BE2C (cell line): ENCODE results near the gene TUBB2B.
A peak's percentile ranks its signal among the peaks of the same experiment; 100 is the strongest.

Experiments used
- DNase-seq: peaks from one replicate; pipeline ENCODE4 v3.0.0-alpha.2; 2020
- H3K27me3 ChIP-seq: fragments of 250-450 bp; sonication (Bioruptor Pico); 2 replicates; pipeline ENCODE4 v1.5.1; 2020; ENCODE audit warnings: mild to moderate bottlenecking
- H3K36me3 ChIP-seq: fragments of 250-450 bp; sonication (Bioruptor Pico); 2 replicates; pipeline ENCODE4 v1.5.1; 2020; ENCODE audit warnings: mild to moderate bottlenecking
- H3K4me1 ChIP-seq: fragments of 250-450 bp; sonication (Bioruptor Pico); 2 replicates; pipeline ENCODE4 v1.5.1; 2020
- H3K4me3 ChIP-seq: 2 replicates; pipeline ENCODE4 v1.5.1; 2011; ENCODE audit warnings: low read depth, low read length
- H3K9me3 ChIP-seq: fragments of 250-450 bp; sonication (Bioruptor Pico); 2 replicates; pipeline ENCODE4 v1.5.1; 2020
- CTCF ChIP-seq: IDR thresholded peaks from 2 replicates; pipeline ENCODE4 v1.5.1; 2012; ENCODE audit warnings: mild to moderate bottlenecking, low read depth, low read length

Gene TUBB2B

GRCh38 chr6:3212261-3212660 is 15.2 kb downstream of the TUBB2B start:
- no peak for DNase-seq
- H3K9me3 ChIP-seq = no peaks in the 10 kb centered on the region
- TF ChIP-seq CTCF = no peak

GRCh38 chr6:3211681-3212080 is 15.8 kb downstream of the TUBB2B start:
- Histone ChIP-seq H3K4me3 (no peak overlapping the region), H3K27me3 (no peaks in the 10 kb centered on the region), H3K9me3 (no peaks in the 10 kb centered on the region), H3K4me1 (peaks cover 19% of the 10 kb centered on the region), H3K36me3 (no peaks in the 10 kb centered on the region)
- DNase-seq = no peak
- no peak for TF ChIP-seq CTCF

More at GRCh38 chr6:3212261-3212660, 15.2 kb downstream of the TUBB2B start:
- no peaks in the 10 kb centered on the region for H3K36me3 ChIP-seq
- no peak overlapping the region for H3K4me3 ChIP-seq
- H3K4me1 ChIP-seq = peaks cover 19% of the 10 kb centered on the region
- H3K27me3 ChIP-seq = no peaks in the 10 kb centered on the region

- Histone ChIP-seq H3K27me3 (no peaks in the 10 kb centered on the region), H3K4me3 (no peak overlapping the region), H3K36me3 (no peaks in the 10 kb centered on the region), H3K4me1 (peaks cover 19% of the 10 kb centered on the region), H3K9me3 (no peaks in the 10 kb centered on the region)
- no peak for TF ChIP-seq CTCF
- no peak for DNase-seq
Observed at GRCh38 chr6:3210024-3210610, 17.3 kb downstream of the TUBB2B start.

DNA sequence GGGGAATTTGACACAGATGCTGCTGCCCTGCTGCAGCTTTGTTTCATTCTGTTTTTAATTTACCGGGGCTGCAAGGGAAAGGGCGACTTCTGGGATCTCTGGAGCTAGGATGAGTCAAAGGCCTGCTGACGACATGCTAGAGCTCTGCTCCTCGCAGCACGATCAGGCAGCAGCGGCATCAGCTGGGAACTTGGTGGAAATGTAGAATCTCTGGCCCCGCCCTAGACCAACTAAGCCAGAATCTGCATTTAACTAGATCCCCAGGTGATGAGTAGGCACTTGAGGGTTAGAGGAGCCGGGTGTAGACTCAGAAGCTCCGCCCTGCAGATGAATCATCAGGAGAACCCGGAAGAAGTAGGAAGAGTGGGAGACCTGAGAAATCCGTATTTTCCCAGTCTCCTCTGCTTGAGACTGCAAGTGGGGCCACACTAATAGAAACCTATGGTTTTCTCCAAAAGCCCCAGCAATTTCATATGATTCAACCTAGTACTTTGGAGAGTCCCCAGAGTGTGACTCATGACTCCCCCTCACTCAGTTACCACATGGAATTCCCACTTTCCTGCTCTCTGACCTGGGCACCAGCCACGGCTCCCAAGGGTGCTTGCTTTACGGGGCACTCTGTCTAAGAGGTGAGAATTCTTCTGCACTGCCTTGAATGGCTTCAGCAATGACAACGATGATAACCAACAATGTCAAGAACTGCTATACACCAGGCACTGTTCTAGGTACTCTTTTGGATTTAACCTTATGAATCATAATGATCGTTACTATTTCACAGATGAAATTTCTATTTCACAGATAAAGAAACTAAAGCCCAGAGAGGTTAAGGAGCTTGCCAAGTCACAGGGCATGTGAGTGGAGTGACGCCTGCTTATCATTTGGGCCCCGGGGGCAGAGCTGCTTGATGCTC is 18.1 kb downstream of the TUBB2B start:
- TF ChIP-seq CTCF = peak; percentile 31
- Histone ChIP-seq H3K4me1 (peaks cover 19% of the 10 kb centered on the region), H3K4me3 (peak overlapping the region; percentile 33), H3K27me3 (no peaks in the 10 kb centered on the region), H3K9me3 (no peaks in the 10 kb centered on the region), H3K36me3 (no peaks in the 10 kb centered on the region)
- DNase-seq = peak; percentile 72

DNA sequence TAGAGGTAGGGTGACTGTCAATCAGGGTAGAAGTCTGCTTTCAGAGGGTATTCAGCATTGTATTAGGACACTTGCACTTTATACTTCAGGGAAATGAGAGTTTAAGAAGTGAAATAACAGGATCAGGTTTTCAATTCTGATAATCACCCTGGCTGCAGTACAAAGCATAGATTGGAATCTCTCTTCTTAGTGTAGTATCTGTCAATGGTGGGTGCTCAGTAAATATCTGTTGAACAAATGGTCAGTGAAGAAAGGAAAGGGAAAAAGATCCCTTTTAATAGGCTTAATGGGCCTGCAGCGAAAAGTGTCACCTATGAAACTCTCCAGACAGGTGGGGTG is 18.7 kb downstream of the TUBB2B start:
- Histone ChIP-seq H3K4me1 (peaks cover 19% of the 10 kb centered on the region), H3K27me3 (no peaks in the 10 kb centered on the region), H3K4me3 (peak overlapping the region; percentile 33), H3K36me3 (no peaks in the 10 kb centered on the region), H3K9me3 (no peaks in the 10 kb centered on the region)
- TF ChIP-seq CTCF = no peak
- DNase-seq = no peak

DNA sequence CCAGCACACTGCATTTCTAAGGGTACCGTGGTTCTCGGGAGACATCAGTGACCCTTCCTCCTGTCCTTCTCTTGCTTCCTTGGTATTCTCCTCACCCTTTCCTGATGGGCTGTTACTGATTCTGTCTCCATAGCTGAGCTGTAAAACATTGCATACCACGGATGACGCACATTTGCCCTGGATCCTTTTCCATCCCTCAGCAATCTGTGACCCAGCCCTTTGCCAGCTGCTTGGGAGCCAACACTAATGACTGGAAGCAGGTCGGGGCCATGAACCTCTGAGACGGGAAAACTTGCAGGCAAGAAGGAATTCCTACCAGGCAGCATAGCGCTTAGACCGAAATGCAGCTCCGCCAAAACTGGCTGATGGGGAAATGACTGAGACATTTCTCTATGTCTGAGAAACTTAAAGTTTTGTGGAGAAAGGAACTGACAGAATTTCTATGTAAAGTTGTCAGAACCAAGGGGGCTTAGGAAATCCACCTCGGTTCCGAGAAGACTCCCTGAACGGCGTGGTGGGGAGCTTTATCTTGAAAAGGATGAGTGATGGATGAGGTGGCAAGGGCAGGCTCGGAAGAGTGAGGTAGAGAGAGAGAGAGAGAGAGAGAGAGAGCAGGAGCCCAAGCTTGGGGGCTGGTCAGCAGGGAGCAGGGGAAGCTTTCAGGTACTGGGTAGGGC is 19.2 kb downstream of the TUBB2B start:
- DNase-seq = no peak
- peaks cover 19% of the 10 kb centered on the region for H3K4me1 ChIP-seq
- TF ChIP-seq CTCF = no peak
- no peaks in the 10 kb centered on the region for H3K36me3 ChIP-seq
- no peak overlapping the region for H3K4me3 ChIP-seq
- H3K9me3 ChIP-seq = no peaks in the 10 kb centered on the region
- no peaks in the 10 kb centered on the region for H3K27me3 ChIP-seq
